Measurements from ENCODE around the gene AVEN.

- TF ChIP-seq CTCF (IDR thresholded peaks at IDR 0.05 in 8 of 11, conservative IDR thresholded peaks at IDR 0.05 in 3 of 11): no peak
- no peak for TF ChIP-seq POLR2AphosphoS5 (IDR thresholded peaks at IDR 0.05)
These were observed 187.9 kb downstream of the AVEN start for GRCh38 chr15:33851079-33851478.

Measured in spleen (tissue), 7 donors.